ENCODE results near the gene RAB6B.

RAB6B gene

GRCh38 chr3:133887803-133888703 is 7.6 kb downstream of the RAB6B start:
- H3K4me2 ChIP-seq (ENCODE audit: low read length) = no peak overlapping the region
- H2AFZ ChIP-seq = no peak overlapping the region
- no peaks in the 10 kb centered on the region for H3K27me3 ChIP-seq (ENCODE audit: control insufficient read depth, insufficient read depth, low read length)
- no peak for TF ChIP-seq CTCF (IDR thresholded peaks at IDR 0.05)
- H3K9ac ChIP-seq = no peak overlapping the region
- H3K9me3 ChIP-seq (ENCODE audit: control insufficient read depth, low read length) = no peaks in the 10 kb centered on the region
- H3K4me3 ChIP-seq (ENCODE audit: low read depth, low read length) = no peak overlapping the region
- H3K36me3 ChIP-seq (ENCODE audit: control insufficient read depth, insufficient read depth, low read length) = no peaks in the 10 kb centered on the region
- peaks cover 60% of the 10 kb centered on the region for H3K79me2 ChIP-seq
- H3K27ac ChIP-seq = no peak overlapping the region
- H3K4me1 ChIP-seq = peaks cover 7% of the 10 kb centered on the region

- Histone ChIP-seq H3K9me3 (ENCODE audit: control insufficient read depth, low read length) (no peaks in the 10 kb centered on the region), H2AFZ (no peak overlapping the region), H3K36me3 (ENCODE audit: control insufficient read depth, insufficient read depth, low read length) (no peaks in the 10 kb centered on the region), H3K4me2 (ENCODE audit: low read length) (no peak overlapping the region), H3K79me2 (peaks cover 63% of the 10 kb centered on the region), H3K27me3 (ENCODE audit: control insufficient read depth, insufficient read depth, low read length) (no peaks in the 10 kb centered on the region), H3K9ac (no peak overlapping the region), H3K4me3 (ENCODE audit: low read depth, low read length) (no peak overlapping the region), H3K4me1 (peaks cover 2% of the 10 kb centered on the region), H3K27ac (no peak overlapping the region)
- TF ChIP-seq CTCF (IDR thresholded peaks at IDR 0.05) = no peak
Observed at GRCh38 chr3:133887074-133887802, 8.4 kb downstream of the RAB6B start.

- peaks cover 60% of the 10 kb centered on the region for H3K79me2 ChIP-seq
- H3K9me3 ChIP-seq (ENCODE audit: control insufficient read depth, low read length) = no peaks in the 10 kb centered on the region
- no peak overlapping the region for H3K4me3 ChIP-seq (ENCODE audit: low read depth, low read length)
- no peaks in the 10 kb centered on the region for H3K27me3 ChIP-seq (ENCODE audit: control insufficient read depth, insufficient read depth, low read length)
- no peak for TF ChIP-seq CTCF (IDR thresholded peaks at IDR 0.05)
- no peaks in the 10 kb centered on the region for H3K4me1 ChIP-seq
- no peaks in the 10 kb centered on the region for H3K36me3 ChIP-seq (ENCODE audit: control insufficient read depth, insufficient read depth, low read length)
- no peak overlapping the region for H3K9ac ChIP-seq
- no peak overlapping the region for H2AFZ ChIP-seq
- no peak overlapping the region for H3K4me2 ChIP-seq (ENCODE audit: low read length)
- H3K27ac ChIP-seq = no peak overlapping the region
Observed at GRCh38 chr3:133886031-133886722, 9.5 kb downstream of the RAB6B start.

GRCh38 chr3:133884887-133885711 is 10.6 kb downstream of the RAB6B start:
- Histone ChIP-seq H3K4me2 (ENCODE audit: low read length) (no peak overlapping the region), H3K4me3 (ENCODE audit: low read depth, low read length) (no peak overlapping the region), H3K27me3 (ENCODE audit: control insufficient read depth, insufficient read depth, low read length) (no peaks in the 10 kb centered on the region), H3K36me3 (ENCODE audit: control insufficient read depth, insufficient read depth, low read length) (no peaks in the 10 kb centered on the region), H3K79me2 (peaks cover 55% of the 10 kb centered on the region), H3K4me1 (no peaks in the 10 kb centered on the region), H3K27ac (no peak overlapping the region), H3K9ac (no peak overlapping the region), H3K9me3 (ENCODE audit: control insufficient read depth, low read length) (no peaks in the 10 kb centered on the region), H2AFZ (no peak overlapping the region)
- TF ChIP-seq CTCF (IDR thresholded peaks at IDR 0.05) = no peak

Measured in parathyroid adenoma (tissue), 2 donors.